ENCODE measurements around the gene PNRC2.

PNRC2 gene

DNA sequence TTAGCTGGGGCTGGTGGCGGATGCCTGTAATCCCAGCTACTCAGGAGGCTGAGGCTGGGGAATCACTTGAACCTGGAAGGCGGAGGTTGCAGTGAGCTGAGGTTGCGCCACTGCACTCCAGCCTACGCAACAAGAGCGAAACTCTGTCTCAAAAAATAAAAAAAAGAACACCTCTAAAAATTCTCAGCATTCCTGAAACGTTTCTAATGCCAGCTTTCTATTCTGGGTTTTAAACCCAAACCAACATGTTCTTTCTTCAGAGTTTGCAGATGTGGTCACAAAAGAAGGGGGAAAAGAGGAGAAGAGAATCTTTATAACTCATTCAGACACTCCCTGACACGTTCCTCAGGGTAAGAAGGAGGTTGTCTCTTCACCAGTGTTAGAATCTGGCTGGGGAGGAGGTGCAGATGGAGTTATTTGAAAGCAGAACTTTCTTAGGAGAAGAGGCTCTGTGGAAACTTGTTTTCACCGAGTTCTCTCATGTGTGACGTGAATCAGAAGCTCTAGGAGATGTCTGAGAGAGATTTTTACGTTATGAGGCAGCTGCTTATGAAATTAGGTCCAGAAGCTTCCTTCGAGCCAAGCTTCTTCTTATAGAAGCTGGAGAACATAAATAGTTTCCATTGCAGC lies 28.7 kb upstream of the PNRC2 start (continued):
- TF ChIP-seq, protein P1, sequence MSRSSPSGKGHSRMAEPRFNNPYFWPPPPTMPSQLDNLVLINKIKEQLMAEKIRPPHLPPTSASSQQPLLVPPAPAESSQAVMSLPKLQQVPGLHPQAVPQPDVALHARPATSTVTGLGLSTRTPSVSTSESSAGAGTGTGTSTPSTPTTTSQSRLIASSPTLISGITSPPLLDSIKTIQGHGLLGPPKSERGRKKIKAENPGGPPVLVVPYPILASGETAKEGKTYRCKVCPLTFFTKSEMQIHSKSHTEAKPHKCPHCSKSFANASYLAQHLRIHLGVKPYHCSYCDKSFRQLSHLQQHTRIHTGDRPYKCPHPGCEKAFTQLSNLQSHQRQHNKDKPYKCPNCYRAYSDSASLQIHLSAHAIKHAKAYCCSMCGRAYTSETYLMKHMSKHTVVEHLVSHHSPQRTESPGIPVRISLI (tag by site-specific recombination; IDR thresholded peaks at IDR 0.05), result no peak
- TF ChIP-seq ZBTB21 (tag by site-specific recombination; IDR thresholded peaks at IDR 0.05) (no peak), HOXC10 (CRISPR knock-in tag; IDR thresholded peaks at IDR 0.05) (no peak), IKZF3 (tag by site-specific recombination; IDR thresholded peaks at IDR 0.05) (no peak)

- POLR2A ChIA-PET, result no interaction called here
- CTCF ChIA-PET, result interaction anchor here (0.6 to 1.2 kb wide), 3 partner anchors 18 to 105 kb away, joined by 3 read pairs; no protein-coding TSS in a partner anchor
- Histone ChIP-seq H3K27ac (ENCODE audit: extremely low read depth, low read depth, low read length) (no peak overlapping the region), H3K9me3 (ENCODE audit: control insufficient read depth, insufficient read depth, low read depth, low read length) (no peaks in the 10 kb centered on the region), H3K4me1 (ENCODE audit: control insufficient read depth, insufficient read depth, low read length) (no peaks in the 10 kb centered on the region), H3K4me3 (ENCODE audit: low read depth, low read length) (no peak overlapping the region), H3K36me3 (ENCODE audit: control insufficient read depth in 2 of 2, insufficient read depth in 1 of 2, low read length in 2 of 2) (no peaks in the 10 kb centered on the region)
- no peak for TF ChIP-seq ZNF514 (tag by site-specific recombination; IDR thresholded peaks at IDR 0.05)
- TF ChIP-seq ZNF560 (tag by site-specific recombination; IDR thresholded peaks at IDR 0.05; ENCODE audit: borderline replicate concordance), result no peak
- TF ChIP-seq ZNF280D (tag by site-specific recombination; IDR thresholded peaks at IDR 0.05), result no peak
- no peak for TF ChIP-seq ZNF174 (tag by site-specific recombination; IDR thresholded peaks at IDR 0.05)
- no peak for TF ChIP-seq ZNF776 (tag by site-specific recombination; IDR thresholded peaks at IDR 0.05; ENCODE audit: borderline replicate concordance)
- no peak for TF ChIP-seq ZSCAN16 (tag by site-specific recombination; IDR thresholded peaks at IDR 0.05)
- TF ChIP-seq ATF2 (tag by site-specific recombination; IDR thresholded peaks at IDR 0.05; ENCODE audit: low read depth), result no peak
- no peak for TF ChIP-seq ZNF692 (tag by site-specific recombination; IDR thresholded peaks at IDR 0.05)
- TF ChIP-seq MZF1 (tag by site-specific recombination; IDR thresholded peaks at IDR 0.05; ENCODE audit: borderline replicate concordance), result no peak
- no peak for TF ChIP-seq ZNF558 (tag by site-specific recombination; IDR thresholded peaks at IDR 0.05)
- no peak for TF ChIP-seq ZSCAN30 (tag by site-specific recombination; IDR thresholded peaks at IDR 0.05)
- no peak for TF ChIP-seq ZNF404 (tag by site-specific recombination; IDR thresholded peaks at IDR 0.05)
- TF ChIP-seq ZBTB20 (tag by site-specific recombination; IDR thresholded peaks at IDR 0.05), result no peak
- TF ChIP-seq ZNF677 (tag by site-specific recombination; IDR thresholded peaks at IDR 0.05), result no peak
These were observed 28.1 kb upstream of the PNRC2 start for GRCh38 chr1:23931491-23931880.
